GM19452 (cell line): ENCODE measurements around the gene NUP93.

ENCODE experiments used
- ATAC-seq: cut with Tn5 transposase; IDR thresholded peaks from one replicate; pipeline ENCODE4 v1.9.1; 2021; ENCODE audit not compliant: unreplicated experiment

NUP93 gene

DNA sequence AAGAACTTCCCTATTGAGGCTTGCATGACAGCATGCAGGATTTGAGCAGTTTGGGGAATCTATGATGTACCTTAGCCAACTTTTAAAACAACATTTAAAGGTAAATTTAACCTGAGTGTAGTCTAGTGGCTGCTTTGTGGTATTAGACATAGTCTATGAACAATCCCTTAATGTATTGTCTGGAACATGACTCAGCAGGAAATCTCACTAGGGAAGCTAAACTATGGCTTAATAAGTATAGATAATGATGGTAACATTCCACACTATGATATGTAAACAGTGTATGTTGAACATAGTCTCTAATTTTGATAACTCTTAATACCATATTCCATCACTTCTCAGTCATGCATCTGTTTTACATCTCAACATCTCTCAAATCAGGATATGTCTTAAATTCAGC is 83.0 kb downstream of the NUP93 start:
- no peak for ATAC-seq

- ATAC-seq, result no peak
Observed at GRCh38 chr16:56814537-56815432, 84.9 kb downstream of the NUP93 start.

DNA sequence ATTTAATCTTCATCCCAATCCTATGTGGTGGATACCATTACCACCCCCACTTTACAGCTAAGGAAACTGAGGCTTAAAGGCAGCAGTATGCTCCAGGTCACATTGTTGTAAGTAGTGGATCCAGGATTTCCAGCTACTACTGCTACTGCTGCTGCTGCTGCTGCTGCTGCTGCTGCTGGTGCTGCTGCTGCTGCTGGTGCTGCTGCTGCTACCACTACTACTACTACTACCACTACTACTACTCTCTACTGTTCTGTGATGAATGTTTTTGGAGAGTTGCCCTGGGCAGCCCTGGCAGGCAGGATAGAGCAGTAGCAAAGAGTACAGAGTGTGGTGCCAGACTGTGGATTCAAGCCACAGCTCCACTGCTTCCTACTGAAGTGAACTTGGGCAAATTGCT is 85.8 kb downstream of the NUP93 start:
- ATAC-seq, result no peak

DNA sequence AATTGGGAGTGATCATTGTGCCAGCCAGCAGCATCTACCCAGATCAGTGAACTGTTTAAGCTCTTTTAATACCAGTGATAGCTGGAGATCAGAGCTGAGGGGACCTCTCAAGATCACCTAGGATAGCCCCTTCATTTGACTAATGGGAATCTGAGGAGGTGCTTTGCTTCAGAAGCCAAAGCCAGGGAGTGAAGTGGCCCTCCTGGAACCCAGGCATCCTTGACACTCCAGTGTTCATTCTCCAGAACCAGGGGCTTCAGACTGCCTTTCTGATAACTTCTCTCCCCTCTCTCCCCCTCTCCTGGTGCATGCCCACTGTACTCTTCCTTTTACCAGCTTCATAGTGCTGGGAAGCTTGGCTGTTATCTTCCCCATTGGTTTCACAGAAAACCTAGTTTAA is 87.1 kb downstream of the NUP93 start:
- no peak for ATAC-seq

DNA sequence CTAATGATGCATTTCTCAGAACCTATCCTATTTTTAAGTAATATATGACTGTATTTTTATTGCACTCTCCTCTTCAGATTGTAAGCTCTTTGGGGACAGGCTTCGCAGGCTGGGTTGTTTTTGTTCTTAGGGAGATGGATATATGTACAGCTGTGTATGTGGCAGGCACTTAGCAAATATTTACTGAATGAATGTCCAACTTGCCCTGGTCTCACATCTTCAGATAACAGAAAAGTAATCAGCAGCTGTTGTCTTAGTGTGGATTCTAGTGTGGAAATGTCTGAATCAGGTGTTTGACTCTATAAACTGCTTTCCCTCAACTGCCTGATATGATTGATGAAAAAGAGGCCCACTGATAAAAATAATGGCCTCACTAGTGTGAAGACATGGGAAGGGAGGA is 88.0 kb downstream of the NUP93 start:
- no peak for ATAC-seq

- no peak for ATAC-seq
Observed at GRCh38 chr16:56823081-56823733, 93.3 kb downstream of the NUP93 start.

- no peak for ATAC-seq
Observed at GRCh38 chr16:56824331-56824730, 94.4 kb downstream of the NUP93 start.

DNA sequence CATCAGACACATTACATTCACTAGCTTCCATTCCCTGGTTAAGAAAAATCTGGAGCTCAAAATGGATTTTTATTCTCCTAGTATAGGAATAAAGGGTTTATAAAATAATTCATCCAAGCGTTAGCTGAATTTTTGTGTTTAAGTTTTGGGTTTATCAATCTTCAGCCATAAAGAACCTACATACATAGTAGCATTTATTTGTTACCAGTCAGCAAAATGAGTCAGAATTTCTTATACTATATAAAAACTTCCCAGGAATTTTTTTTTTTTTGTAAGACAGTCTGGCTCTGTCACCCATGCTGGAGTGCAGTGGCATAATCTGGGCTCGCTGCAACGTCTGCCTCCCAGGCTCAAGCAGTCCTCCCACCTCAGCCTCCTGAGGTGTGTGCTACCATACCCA is 94.9 kb downstream of the NUP93 start:
- ATAC-seq, result no peak

GRCh38 chr16:56825826-56826225 is 95.9 kb downstream of the NUP93 start:
- ATAC-seq, result no peak

DNA sequence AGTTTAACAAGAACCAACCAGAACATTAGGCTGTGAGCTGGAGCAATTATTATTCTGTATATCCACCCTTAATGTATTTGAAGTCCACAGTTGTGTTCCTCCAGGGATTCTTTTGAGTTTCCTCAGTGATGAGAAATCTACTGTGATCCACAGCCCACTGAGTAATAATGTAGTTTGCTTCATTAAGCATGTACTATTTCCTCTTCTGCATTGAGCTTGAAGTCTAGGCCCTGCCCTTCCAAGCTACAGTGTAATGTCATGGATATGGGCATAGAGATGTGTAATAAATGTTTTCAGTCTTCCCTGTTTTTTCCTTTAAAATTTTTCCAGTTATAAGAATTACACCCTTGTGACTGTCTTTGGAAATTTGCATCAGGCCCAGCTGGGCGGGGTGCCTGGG is 98.7 kb downstream of the NUP93 start:
- no peak for ATAC-seq

DNA sequence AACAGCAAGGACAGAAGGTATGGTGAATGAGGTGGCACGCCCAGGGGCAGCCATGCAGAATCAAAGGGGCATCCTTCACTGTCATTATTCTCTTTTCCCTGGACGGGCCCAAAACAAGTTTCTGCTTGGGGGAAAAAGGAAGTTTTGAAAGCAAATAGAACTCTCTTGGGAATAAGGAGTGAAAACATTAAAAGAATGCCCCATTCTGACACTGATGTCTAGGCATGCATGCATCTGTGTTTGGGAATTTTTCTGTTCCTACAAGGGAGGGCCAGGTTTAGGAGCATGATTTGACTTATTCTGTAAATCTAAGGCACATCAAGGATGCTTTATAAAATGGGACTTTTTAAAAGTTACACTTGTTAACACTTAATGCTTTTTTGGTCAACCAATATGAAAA is 100.7 kb downstream of the NUP93 start:
- ATAC-seq, result no peak

- ATAC-seq, result no peak
Observed at GRCh38 chr16:56832768-56833167, 102.8 kb downstream of the NUP93 start.

DNA sequence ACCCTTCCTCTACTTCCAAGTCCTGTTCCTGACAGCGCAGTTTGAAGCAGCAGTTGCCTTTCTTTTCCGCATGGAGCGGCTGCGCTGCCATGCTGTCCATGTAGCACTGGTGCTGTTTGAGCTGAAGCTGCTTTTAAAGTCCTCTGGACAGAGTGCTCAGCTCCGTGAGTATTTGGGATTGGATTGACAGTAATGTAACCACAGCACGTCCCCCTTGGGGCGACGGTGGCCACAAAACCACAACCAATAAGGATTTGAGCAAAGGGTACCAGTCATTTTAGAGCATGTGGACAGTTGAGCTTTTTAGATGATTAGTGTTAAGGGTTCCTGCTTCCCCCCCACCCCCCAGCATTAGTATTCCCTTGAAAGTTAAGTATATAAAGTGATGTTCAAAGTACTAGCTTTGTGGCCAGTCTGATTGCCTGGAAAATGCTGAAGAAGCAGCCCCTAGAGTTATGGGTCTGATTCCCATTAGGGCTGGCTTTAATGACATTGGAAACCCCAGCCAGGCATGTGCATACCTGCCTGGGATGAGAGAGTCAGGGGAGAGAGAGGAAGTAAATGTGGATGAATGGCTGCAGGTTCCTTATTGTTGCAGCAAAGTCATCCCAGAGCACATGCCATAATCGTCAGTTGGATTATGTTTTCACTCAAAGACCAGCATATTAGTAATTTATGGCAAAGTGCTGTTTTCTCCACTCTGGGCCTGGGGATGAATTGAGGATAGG is 103.5 kb downstream of the NUP93 start:
- no peak for ATAC-seq

- no peak for ATAC-seq
Observed at GRCh38 chr16:56835320-56835719, 105.4 kb downstream of the NUP93 start.

- no peak for ATAC-seq
Observed at GRCh38 chr16:56836410-56837230, 106.7 kb downstream of the NUP93 start.

- ATAC-seq, result no peak
Observed at GRCh38 chr16:56838622-56839337, 108.9 kb downstream of the NUP93 start.

DNA sequence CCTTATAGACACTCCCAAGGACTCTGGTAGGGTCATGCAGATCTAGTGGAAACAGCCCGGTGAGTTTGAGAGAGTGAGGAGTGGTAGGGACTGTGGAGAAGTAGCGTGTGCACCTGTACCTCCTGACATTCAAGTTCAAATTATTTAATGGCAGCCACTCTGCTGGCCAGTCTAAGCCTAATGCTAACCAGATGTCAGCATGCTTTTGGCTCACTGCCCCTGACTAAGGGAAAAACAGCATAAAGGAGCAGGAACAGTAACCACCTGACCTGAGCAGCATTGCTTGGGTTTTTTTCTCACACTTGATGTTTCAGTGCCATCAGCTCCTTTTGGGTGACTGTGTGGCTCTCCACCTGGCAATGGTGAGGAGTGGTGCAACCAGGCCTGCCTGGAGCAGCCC is 111.3 kb downstream of the NUP93 start:
- no peak for ATAC-seq

DNA sequence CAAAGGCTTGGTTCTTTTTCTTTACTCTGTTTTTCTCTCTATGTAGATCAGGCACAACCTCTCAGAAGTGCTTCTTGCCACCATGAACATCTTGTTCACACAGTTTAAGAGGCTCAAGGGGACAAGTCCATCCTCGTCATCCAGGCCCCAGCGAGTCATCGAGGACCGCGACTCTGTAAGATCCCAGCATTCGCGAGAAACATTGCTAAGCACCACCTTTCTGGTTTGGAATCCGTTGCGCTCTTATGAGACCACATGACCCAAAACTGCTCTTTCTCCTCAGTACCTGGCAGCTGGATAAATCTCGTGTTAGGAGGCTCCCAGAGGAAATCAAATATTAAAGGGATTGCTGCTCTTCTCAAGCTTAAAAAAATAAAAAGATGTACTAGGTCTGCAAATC is 111.7 kb downstream of the NUP93 start:
- no peak for ATAC-seq

- no peak for ATAC-seq
Observed at GRCh38 chr16:56842133-56842532, 112.2 kb downstream of the NUP93 start.

DNA sequence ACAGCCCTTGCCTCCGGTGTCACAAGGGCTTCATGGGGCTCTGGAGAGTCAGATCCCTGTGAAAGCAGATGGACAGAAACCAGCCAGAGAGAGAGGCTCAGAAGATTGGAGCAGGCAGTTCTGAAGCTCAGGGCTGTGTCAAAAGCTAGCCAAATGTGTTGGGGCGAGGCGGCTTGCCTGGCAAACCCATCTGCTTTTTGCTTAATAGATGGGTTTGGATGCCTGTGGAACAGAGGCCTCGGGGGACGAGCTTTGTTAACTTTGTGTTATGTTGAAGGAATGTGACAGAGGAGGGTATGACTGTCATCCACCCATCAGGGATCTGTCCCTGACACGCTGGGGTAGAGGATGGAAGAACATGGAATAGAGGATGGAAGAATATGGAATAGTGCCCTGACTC is 114.1 kb downstream of the NUP93 start:
- no peak for ATAC-seq
